Pancreas (tissue), 10 donors: ENCODE data around the gene CNOT11. TPM values are rescaled to one million over a fixed set of nuclear protein-coding genes. Genes with fewer than 3 reads are reported as not detected.

Experiments
- ATAC-seq, 4 donors: fragments of 200-7000 bp; cut with Tn5 transposase; one replicate each; pipeline versions ENCODE4 v1.8.0 to v1.9.1; 2020; ENCODE audit warnings: mild to moderate bottlenecking in 4 of 4, moderate library complexity in 4 of 4
- DNase-seq, 6 donors: peaks; one replicate each; pipeline ENCODE4 v3.0.0-alpha.2; 2020
- FAIRE-seq: peaks from 2 replicates; lab custom pipeline; 2012; peaks lifted over from hg19 to GRCh38; lab: Jason Lieb, UNC
- H3K27ac ChIP-seq, 4 donors: fragments of 200-600 bp; sonication (generic); 1 replicate in 3 of 4; 2 replicates in 1 of 4; pipeline versions ENCODE4 v1.5.0 to v1.8.0; 2020
- H3K27me3 ChIP-seq, 4 donors: fragments of 200-600 bp; one replicate each; pipeline ENCODE4 v1.8.0; 2021
- H3K36me3 ChIP-seq, 3 donors: fragments of 200-600 bp; sonication (generic) in 1 of 3; one replicate each; pipeline versions ENCODE4 v1.5.0 to v1.8.0; 2020 to 2021
- H3K4me1 ChIP-seq, 3 donors: fragments of 200-600 bp; one replicate each; pipeline ENCODE4 v1.8.0; 2021
- H3K4me3 ChIP-seq, 4 donors: fragments of 200-600 bp; sonication (generic) in 2 of 4; one replicate each; pipeline versions ENCODE4 v1.5.0 to v1.8.0; 2020 to 2021
- H3K9me3 ChIP-seq, 4 donors: fragments of 200-600 bp; one replicate each; pipeline ENCODE4 v1.8.0; 2021
- CTCF ChIP-seq, 4 donors: fragments of 200-600 bp; sonication (generic) in 3 of 4; IDR thresholded peaks; one replicate each; pipeline versions ENCODE4 v1.5.0 to v1.8.0; 2021; ENCODE audit warnings: antibody characterized with exemption in 4 of 4
- WGBS, 2 donors: extraction: QIAGEN DNeasy Blood & Tissue Kit; methylation state at CpG; one replicate each; pipeline ENCODE4 v1.1.7; 2013; 5-methylcytosine and 5-hydroxymethylcytosine counted together
- intact Hi-C, 3 donors: fragments of 100-400 bp; cut with DNase I; formaldehyde crosslinking; loops; one replicate each; pipeline versions ENCODE4 v1.11.1 to v1.14.2; 2022
- polyA plus RNA-seq, 2 donors: library from polyadenylated mRNA; stranded (reverse); fragments of 200-250 nt; gene quantifications; one replicate each; pipeline ENCODE4 v1.2.3, GENCODE V29; 2013
- total RNA-seq, 6 donors: library from RNA; stranded (reverse); fragmentation: NEBNext Ultra II Directional in 4 of 6; extraction: Animal tissue kit (Norgen Biotek cat#: 25700) in 4 of 6; gene quantifications; one replicate each; pipeline versions ENCODE4 v1.2.1 to v1.2.4, GENCODE V29; 2021 to 2023
- donor health status: healthy with polysubstance abuse.
- donor health status: DM: no; HTN: no; CAD: no; lungs with moderate emphysema.
- donor health status: DM: no; HTN: no; CAD: no.
- donor health status: control.
- donor health status: control.
- donor health status: Bipolar disorder and iron deficiency.
- donor health status: DM: yes; HTN: yes; CAD: no.
- donor health status: DM: no; HTN: no; CAD: no.
- donor health status: DM: no; HTN: no; CAD: no.
- donor health status: DM: yes; HTN: yes; CAD: no.

CNOT11 gene
- total and polyA plus RNA-seq, 8 donors = 10.2 to 25.4 (median 17.6) TPM

DNA sequence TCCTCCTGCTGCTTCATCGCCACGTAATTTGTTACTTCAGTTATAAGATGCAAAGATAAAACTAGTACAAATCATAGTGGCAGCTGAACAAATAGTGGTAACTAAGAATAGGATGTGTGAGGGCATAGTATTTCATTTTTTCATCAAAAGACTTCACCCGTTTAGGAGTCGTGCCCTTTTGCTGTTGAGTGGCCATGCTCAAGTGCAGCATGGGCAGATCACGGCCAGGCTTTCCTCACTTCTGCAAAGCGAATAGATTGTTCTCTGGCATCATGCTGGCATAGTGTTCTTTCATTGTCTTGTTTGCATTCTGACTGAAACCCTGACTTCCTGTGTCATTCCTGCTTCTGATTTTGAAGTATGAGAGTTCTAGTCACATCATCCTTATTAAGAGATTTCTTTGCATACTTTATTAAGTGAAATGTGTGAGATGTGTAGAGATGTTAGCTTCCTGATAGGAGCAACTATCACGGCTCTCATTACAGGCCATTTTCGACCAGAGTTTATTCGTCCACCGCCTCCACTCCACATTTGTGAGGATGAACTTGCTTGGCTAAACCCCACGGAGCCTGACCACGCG, 11.8 kb downstream of the CNOT11 start:
- Histone ChIP-seq H3K36me3 (peaks cover 0 to 30% (median 27%) of the 10 kb centered on the region in 3 donors), H3K9me3 (no peaks in the 10 kb centered on the region), H3K27me3 (no peaks in the 10 kb centered on the region), H3K4me1 (peaks cover 0 to 23% (median 18%) of the 10 kb centered on the region in 3 donors), H3K27ac (no peak overlapping the region), H3K4me3 (no peak overlapping the region)
- DNase-seq = no peak
- WGBS, 2 donors = 79 to 81% methylated on average over 13 of the region's 13 CpGs
- intact Hi-C loops = no loop called here
- FAIRE-seq = no peak
- no peak for ATAC-seq
- TF ChIP-seq CTCF (IDR thresholded peaks at IDR 0.05) = no peak

- FAIRE-seq (no peak), ATAC-seq (peak in 3 of 4 donors; percentile 61 to 72 (median 66)), DNase-seq (peak in 1 of 6 donors; percentile 38)
- H3K27ac ChIP-seq = peak overlapping the region in 1 of 4 donors; percentile 71
- peaks cover 0 to 42% (median 31%) of the 10 kb centered on the region in 3 donors for H3K36me3 ChIP-seq
- H3K4me3 ChIP-seq = no peak overlapping the region
- TF ChIP-seq CTCF (IDR thresholded peaks at IDR 0.05) = no peak
- H3K4me1 ChIP-seq = peaks cover 0 to 23% (median 18%) of the 10 kb centered on the region in 3 donors
- WGBS, 2 donors = 53 to 60% methylated on average over 10 to 11 of the region's 11 CpGs
- intact Hi-C loops = no loop called here
- no peaks in the 10 kb centered on the region for H3K27me3 ChIP-seq
- no peaks in the 10 kb centered on the region for H3K9me3 ChIP-seq
Observed at GRCh38 chr2:101265893-101266499, 13.3 kb downstream of the CNOT11 start.

DNA sequence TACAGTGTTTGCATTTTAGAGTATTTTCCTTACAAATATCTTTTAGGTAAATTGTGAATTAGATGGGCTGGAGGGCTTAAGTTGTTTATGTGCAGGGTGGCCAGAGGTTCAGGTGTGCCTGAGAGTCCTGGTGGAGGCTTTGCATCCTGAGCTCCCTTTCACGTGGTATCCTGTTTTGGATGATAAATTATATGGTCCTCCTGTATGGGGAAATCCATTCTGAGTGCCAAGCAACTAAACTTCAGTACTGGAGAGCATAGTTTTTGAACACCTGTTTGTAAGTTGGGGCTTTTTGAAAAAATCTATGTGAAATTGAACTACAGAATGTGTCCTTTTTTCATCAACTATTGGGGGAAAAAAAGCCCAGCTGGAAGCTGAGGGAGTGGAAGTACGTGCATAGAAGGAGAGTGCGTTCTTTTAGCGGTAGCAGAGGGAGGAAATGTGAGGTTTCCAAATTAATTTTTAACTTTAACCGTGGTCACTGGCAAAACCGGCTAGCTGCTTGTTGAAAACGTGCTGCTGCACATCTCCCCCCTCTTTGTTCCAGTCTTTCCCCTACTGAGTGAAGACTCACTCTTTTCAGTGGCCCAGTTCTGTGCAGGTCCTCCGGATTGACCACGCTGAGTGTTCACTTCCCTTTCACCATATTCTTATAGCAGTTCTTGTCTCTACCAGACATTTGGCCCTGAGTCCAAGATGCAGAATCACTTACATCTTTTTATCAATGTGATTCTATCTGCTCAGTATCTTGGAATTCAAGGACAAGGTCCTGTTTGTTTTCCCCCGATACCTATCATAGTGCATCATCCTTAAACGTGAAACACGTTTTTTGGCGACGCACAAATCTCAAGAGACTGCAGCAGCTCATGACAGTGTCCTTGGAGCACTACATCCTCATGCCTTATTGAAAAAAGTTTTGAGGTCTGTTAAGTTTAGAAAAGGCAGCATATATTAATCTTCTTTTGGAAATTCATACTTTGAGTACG, 15.3 kb downstream of the CNOT11 start:
- intact Hi-C loops = no loop called here
- FAIRE-seq = no peak
- no peak overlapping the region for H3K4me3 ChIP-seq
- no peaks in the 10 kb centered on the region for H3K27me3 ChIP-seq
- 35 to 37% methylated on average over 15 of the region's 15 CpGs for WGBS, 2 donors
- peak; percentile 41 to 68 (median 62) for ATAC-seq
- no peak for TF ChIP-seq CTCF (IDR thresholded peaks at IDR 0.05)
- H3K36me3 ChIP-seq = peaks cover 0 to 52% (median 27%) of the 10 kb centered on the region in 3 donors
- DNase-seq = no peak
- no peaks in the 10 kb centered on the region for H3K9me3 ChIP-seq
- H3K4me1 ChIP-seq = peaks cover 0 to 31% (median 30%) of the 10 kb centered on the region in 3 donors
- peak overlapping the region in 2 of 4 donors; percentile 42 to 71 for H3K27ac ChIP-seq

GRCh38 chr2:101270700-101271259, 18.1 kb downstream of the CNOT11 start:
- Histone ChIP-seq H3K27ac (no peak overlapping the region), H3K9me3 (no peaks in the 10 kb centered on the region), H3K27me3 (no peaks in the 10 kb centered on the region), H3K36me3 (peaks cover 0 to 45% (median 11%) of the 10 kb centered on the region in 3 donors), H3K4me3 (no peak overlapping the region), H3K4me1 (peaks cover 0 to 30% (median 30%) of the 10 kb centered on the region in 3 donors)
- intact Hi-C loops = no loop called here
- TF ChIP-seq CTCF (IDR thresholded peaks at IDR 0.05) = no peak
- ATAC-seq (no peak), DNase-seq (no peak), FAIRE-seq (no peak)
- 90 to 94% methylated on average over 8 of the region's 8 CpGs for WGBS, 2 donors
